ENCODE measurements around the gene KRT78.
A peak's percentile ranks its signal among the peaks of the same experiment; 100 is the strongest.
"Not testable (repeated sequence)": the region's sequence is repeated elsewhere in the genome, so short reads cannot be mapped to it uniquely, and the experiment has no call there.

KRT78 gene, protein sequence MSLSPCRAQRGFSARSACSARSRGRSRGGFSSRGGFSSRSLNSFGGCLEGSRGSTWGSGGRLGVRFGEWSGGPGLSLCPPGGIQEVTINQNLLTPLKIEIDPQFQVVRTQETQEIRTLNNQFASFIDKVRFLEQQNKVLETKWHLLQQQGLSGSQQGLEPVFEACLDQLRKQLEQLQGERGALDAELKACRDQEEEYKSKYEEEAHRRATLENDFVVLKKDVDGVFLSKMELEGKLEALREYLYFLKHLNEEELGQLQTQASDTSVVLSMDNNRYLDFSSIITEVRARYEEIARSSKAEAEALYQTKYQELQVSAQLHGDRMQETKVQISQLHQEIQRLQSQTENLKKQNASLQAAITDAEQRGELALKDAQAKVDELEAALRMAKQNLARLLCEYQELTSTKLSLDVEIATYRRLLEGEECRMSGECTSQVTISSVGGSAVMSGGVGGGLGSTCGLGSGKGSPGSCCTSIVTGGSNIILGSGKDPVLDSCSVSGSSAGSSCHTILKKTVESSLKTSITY

DNA sequence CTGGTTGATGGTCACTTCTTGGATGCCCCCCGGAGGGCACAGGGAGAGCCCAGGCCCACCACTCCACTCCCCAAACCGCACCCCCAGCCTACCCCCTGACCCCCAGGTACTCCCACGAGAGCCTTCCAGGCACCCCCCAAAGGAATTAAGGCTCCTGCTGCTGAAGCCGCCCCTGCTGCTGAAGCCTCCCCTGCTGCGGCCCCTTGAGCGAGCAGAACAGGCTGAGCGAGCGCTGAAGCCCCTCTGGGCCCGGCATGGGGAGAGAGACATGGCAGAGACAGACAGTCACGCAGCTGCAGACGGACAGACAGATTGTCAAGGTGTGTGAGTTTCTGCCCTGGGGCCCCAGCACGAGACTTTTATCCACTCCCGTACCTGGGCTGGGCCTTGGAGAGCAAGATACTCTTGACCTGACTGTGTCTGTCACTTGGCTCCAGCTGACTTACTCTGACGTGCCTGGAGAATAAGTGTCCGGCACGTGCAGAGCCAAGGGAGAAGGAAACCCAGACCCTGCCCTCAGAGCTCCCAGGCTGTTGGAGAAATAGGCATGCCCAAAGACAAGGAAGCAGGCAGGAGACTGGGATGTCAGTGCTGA lies at the start of gene KRT78:
Gene KRT78, minus strand, starts transcription at position 334 of the 595 bp plus-strand sequence. Its CDS starts 64 bp downstream, at position 270.
- no peaks in the 10 kb centered on the region for H3K36me3 Mint-ChIP-seq (ENCODE audit: low read depth)
- H3K27me3 Mint-ChIP-seq = peaks cover 3% of the 10 kb centered on the region
- peaks cover 4% of the 10 kb centered on the region for H3K4me1 Mint-ChIP-seq (ENCODE audit: low read depth)
- H3K4me3 Mint-ChIP-seq = no peak within 1 kb of the TSS
- no peak within 1 kb of the TSS for H3K27ac Mint-ChIP-seq
- no peak for DNase-seq
- no peaks in the 10 kb centered on the region for H3K9me3 Mint-ChIP-seq

DNA sequence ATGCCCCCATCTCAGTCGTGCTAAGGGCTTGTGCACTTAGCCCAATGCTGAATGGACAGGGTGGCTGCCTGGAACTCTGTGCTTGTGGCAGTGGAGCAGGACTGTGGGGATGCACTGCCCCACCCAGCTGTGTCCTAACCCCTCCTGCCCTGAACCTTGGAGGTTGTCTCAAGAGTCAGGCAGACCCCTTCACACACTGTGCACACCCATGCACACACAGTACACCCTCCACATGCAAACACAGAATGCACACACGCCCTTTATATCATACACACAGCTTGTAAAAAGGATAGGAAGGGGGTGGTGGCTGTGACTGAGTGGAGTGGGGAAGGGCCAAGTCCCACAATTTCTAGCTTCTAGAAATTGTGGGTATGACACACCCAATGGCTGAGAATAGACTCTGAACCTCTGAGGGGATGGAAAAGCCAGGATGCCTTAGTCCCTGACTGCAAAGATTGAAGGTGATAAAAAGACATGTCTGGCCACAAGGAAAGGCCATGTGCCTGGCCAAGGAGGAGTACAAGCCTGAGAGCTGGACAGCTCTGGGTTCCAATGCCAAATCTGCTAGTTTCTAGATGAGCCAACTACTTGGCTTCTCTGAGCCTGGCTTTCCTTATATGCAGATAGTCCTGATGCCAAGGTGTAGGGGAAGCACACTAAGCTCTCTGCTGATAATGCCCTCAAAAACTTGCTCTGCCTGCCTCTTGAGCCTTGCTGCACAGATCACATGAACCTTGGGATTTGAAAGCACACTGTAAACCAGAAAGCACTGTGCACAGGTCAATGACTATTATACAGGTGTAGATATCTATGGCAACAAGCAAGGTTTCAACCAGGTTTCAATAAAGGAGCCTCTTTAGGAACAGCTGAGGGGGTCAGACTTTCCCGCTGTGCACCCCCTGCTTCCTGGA lies 47.7 kb upstream of the KRT78 start:
- H3K9me3 Mint-ChIP-seq = no peaks in the 10 kb centered on the region
- no peak overlapping the region for H3K27ac Mint-ChIP-seq
- H3K4me3 Mint-ChIP-seq = no peak overlapping the region
- DNase-seq = no peak
- H3K4me1 Mint-ChIP-seq (ENCODE audit: low read depth) = no peaks in the 10 kb centered on the region
- H3K36me3 Mint-ChIP-seq (ENCODE audit: low read depth) = no peaks in the 10 kb centered on the region
- peaks cover 5% of the 10 kb centered on the region for H3K27me3 Mint-ChIP-seq

DNA sequence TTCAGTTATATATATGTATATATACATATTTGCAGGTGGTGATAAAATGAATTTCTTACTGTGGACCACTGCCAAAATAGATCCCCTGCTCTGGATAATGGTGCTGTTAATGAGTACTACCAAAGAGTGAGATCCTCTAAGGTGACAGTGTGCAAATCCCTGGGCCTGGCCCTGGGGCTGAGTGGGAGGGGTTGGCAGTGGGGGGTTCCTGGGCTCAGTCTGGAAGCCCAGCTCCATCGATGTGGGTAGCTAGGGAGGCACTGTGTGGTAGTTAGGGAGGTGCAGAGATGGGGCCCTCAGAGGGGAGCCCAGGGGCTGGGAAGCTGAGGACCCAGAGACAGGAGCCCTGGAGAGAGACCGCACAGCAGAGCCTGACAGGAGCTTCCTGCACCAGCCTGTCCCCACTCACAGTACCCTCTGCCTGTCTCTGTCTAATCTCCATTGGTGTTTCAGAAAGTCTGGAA lies 47.0 kb upstream of the KRT78 start:
- peaks cover 5% of the 10 kb centered on the region for H3K27me3 Mint-ChIP-seq
- H3K27ac Mint-ChIP-seq = no peak overlapping the region
- no peaks in the 10 kb centered on the region for H3K4me1 Mint-ChIP-seq (ENCODE audit: low read depth)
- H3K4me3 Mint-ChIP-seq = no peak overlapping the region
- DNase-seq = no peak
- no peaks in the 10 kb centered on the region for H3K9me3 Mint-ChIP-seq
- no peaks in the 10 kb centered on the region for H3K36me3 Mint-ChIP-seq (ENCODE audit: low read depth)

DNA sequence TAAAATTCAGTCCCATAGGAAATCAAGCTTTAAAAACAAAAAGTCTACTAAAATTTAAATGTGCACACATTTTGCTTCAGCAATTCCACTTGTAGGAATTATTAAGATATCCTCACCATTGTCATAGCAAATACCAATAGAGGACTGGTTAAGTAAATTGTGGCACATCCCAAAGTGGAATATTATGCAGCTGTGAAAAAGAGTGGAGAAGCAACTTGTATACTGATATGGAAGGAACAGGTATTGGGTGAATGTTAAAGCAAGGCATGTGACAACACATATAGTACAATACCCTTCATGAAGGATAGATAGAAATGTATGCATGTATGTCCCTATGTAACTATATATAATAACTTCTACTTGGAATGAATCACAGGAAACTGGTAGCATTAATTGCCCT lies 44.2 kb upstream of the KRT78 start:
- Mint-ChIP-seq H3K27ac (no peak overlapping the region), H3K27me3 (peaks cover 5% of the 10 kb centered on the region), H3K4me3 (no peak overlapping the region), H3K9me3 (no peaks in the 10 kb centered on the region), H3K36me3 (ENCODE audit: low read depth) (no peaks in the 10 kb centered on the region), H3K4me1 (ENCODE audit: low read depth) (no peaks in the 10 kb centered on the region)
- no peak for DNase-seq

DNA sequence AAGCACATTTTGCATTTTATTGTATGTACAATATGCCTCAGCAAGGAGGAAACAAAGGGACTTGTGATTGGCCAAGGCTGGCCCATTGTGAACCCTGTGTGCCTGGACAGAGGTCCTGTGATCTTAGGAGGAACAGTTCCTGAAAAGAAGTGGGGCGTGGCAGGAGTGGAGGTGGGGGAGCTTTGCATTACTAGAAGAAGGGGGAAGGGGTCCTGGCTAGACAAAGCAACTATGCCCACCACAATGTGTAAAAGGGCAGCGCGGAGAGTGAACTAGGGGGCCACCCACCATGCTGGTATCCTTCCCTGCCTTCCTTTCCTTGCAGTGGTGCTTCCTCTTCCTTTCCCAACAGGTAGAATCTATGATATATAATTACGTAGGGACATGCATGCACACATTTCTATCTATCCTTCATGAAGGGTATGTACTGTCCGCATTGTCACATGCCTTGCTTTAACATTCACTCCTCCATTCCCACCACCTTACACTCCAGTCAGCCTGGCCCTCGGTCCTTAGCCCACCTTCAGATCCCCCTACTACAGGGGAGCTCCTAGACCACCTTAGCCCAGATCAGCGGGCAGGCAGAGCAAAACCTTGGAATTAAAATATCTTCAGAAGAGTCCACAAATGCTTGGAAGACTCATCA lies 43.5 kb upstream of the KRT78 start:
- H3K27me3 Mint-ChIP-seq = peaks cover 5% of the 10 kb centered on the region
- no peak overlapping the region for H3K4me3 Mint-ChIP-seq

DNA sequence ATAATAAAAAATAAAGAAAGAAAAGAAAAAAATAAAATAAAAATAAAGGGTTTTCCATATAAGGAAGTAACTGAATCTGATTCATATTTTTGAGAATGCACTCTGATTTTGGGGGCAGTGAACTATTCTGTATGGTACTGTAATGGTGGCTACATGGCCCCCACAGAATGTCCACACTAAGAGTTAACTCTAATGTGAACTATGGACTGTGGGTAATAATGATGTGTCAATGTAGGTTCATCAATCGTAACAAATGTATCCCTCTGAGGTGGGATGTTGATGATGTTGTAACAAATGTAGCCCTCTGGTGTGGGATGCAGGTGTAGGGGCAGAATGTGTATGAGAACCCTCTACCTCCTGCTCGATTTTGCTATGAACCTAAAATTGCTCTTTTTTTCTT lies 42.2 kb upstream of the KRT78 start:
- Mint-ChIP-seq H3K36me3 (ENCODE audit: low read depth) (no peaks in the 10 kb centered on the region), H3K4me3 (no peak overlapping the region), H3K9me3 (no peaks in the 10 kb centered on the region), H3K4me1 (ENCODE audit: low read depth) (no peaks in the 10 kb centered on the region), H3K27ac (no peak overlapping the region), H3K27me3 (peaks cover 9% of the 10 kb centered on the region)
- DNase-seq = no peak

More for the DNA sequence above, 43.5 kb upstream of the KRT78 start:
- H3K27ac Mint-ChIP-seq = no peak overlapping the region
- no peaks in the 10 kb centered on the region for H3K9me3 Mint-ChIP-seq
- DNase-seq = no peak
- no peaks in the 10 kb centered on the region for H3K36me3 Mint-ChIP-seq (ENCODE audit: low read depth)
- H3K4me1 Mint-ChIP-seq (ENCODE audit: low read depth) = no peaks in the 10 kb centered on the region

DNA sequence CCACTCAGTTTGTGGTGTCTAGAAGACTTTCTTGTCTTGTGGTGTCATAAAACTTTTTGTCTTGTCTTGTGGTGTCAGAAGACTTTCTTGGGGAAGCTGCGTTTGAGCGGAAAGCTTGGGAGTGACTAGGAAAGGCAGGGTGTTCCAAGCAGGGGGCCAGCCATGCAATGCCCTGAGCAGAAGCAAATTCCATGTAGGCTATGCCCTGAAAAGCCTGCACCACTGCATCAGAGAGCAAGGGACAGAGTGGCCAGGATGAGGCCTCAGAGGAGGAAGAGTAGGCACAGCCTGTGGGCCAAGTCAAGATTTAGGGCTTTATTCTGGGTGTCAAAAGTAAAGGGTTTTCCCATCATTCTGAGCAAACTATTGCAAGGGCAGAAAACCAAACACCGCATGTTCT lies 41.6 kb upstream of the KRT78 start:
- DNase-seq = no peak
- H3K4me3 Mint-ChIP-seq = no peak overlapping the region
- no peaks in the 10 kb centered on the region for H3K4me1 Mint-ChIP-seq (ENCODE audit: low read depth)
- no peak overlapping the region for H3K27ac Mint-ChIP-seq
- no peaks in the 10 kb centered on the region for H3K9me3 Mint-ChIP-seq
- no peaks in the 10 kb centered on the region for H3K36me3 Mint-ChIP-seq (ENCODE audit: low read depth)
- H3K27me3 Mint-ChIP-seq = peaks cover 9% of the 10 kb centered on the region

DNA sequence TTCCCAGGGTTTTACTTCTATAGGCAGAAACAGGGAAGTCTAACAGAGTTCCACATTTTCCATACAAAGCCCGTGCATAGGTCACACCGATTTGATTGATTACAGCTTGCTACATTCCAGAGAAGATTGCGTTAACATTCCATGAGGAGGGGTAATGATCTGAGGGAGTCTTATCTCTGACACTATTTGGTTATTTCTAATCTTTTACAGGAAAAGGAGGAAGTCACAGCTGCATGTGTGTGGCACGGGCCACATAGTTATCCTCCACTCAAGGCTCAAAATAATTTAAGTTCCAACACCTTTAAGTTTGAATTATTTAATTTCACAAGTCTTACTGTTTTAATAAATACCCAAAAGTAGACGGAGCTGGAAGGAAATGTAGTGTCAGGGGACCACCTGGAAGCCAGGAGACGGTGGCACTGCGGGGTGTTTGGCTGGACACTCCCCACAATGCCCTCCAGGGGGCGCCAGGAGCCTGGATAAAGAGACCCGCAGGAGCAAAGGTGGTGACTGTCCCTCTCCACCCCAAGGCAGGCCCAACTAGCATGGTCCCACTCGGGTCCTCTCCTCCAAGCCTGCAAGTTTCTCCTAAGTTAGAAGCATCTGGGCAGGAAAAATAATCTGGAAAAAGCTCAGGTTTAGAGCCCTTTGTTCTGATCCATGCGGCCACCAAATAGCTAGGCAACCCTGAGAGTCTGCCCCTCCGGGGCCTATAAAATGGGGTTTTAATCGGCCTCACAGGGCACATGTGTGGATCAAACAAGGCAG lies 35.9 kb upstream of the KRT78 start:
- Mint-ChIP-seq H3K4me1 (ENCODE audit: low read depth) (peaks cover 6% of the 10 kb centered on the region), H3K4me3 (no peak overlapping the region), H3K27ac (no peak overlapping the region), H3K27me3 (peaks cover 17% of the 10 kb centered on the region), H3K9me3 (no peaks in the 10 kb centered on the region), H3K36me3 (ENCODE audit: low read depth) (no peaks in the 10 kb centered on the region)
- peak; percentile 89 for DNase-seq

DNA sequence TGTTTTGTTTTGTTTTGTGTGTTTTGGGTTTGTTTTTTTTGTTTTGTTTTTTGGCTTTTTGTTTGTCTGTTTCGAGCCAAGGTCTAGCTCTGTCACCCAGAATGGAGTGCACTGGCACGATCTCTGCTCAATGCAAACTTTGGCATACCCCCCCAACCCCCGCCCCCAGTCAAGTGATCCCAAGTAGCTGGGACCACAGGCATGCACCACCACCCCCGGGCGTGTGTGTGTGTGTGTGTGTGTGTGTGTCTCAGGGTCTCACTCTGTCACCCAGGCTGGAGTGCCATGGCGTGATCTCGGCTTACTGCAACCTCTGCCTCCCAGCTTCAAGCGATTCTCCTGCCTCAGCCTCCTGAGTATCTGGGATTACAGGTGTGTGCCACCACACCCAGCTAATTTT lies 31.7 kb upstream of the KRT78 start:
- not testable (repeated sequence) for H3K36me3 Mint-ChIP-seq (ENCODE audit: low read depth); DNase-seq; H3K4me3 Mint-ChIP-seq; H3K4me1 Mint-ChIP-seq (ENCODE audit: low read depth); H3K9me3 Mint-ChIP-seq; H3K27ac Mint-ChIP-seq
- peaks cover 13% of the 10 kb centered on the region for H3K27me3 Mint-ChIP-seq

DNA sequence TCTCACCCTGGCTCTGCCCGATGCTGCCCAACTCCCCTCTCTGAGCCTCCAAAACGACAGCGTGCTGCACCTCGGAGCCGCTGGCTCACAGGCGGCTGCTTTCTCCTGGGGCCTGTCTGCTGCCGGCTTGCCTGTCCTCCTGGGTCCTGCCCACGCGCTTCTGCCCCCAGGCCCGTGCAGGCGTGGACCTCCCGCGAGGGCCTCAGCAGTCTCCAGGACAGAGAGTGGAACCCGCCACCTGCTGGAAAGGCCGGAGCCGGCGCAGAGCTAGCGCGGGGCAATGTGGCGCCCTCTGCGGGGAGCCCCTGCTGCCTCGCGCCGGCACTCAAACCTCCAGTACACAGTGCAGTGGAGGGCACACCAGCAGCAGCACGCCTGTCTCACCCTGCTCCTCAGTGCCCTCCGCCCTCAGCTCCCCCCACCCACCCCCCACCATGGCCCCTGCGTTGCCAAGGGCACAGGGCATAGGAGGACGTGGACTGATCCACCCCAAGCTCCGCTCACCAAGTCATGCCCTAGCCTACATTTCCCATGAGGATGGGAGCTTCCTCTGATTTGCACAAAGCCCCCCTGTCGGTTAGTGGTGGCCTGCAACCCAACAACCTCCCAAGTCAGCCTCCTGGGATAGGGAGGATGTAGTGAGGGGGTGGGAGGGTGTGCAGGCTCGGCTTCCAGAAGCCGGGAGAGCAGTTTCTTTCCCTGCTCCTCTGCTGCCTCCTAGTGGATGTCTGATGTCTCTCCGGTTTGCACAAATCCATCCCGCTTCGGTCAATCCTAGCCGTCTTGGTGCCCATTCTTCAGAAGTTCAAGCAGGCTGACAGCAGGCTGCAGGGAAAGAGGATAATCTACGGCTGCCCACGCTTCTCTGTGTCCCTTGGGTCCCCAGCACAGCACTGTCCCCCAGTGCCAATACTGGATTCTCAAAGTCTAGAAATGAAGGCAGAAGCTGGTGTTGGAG lies 30.9 kb upstream of the KRT78 start:
- no peaks in the 10 kb centered on the region for H3K9me3 Mint-ChIP-seq
- H3K36me3 Mint-ChIP-seq (ENCODE audit: low read depth) = no peaks in the 10 kb centered on the region
- DNase-seq = peak; percentile 82
- H3K4me3 Mint-ChIP-seq = peak overlapping the region; percentile 63
- peaks cover 15% of the 10 kb centered on the region for H3K27me3 Mint-ChIP-seq
- H3K4me1 Mint-ChIP-seq (ENCODE audit: low read depth) = peaks cover 11% of the 10 kb centered on the region
- no peak overlapping the region for H3K27ac Mint-ChIP-seq

DNA sequence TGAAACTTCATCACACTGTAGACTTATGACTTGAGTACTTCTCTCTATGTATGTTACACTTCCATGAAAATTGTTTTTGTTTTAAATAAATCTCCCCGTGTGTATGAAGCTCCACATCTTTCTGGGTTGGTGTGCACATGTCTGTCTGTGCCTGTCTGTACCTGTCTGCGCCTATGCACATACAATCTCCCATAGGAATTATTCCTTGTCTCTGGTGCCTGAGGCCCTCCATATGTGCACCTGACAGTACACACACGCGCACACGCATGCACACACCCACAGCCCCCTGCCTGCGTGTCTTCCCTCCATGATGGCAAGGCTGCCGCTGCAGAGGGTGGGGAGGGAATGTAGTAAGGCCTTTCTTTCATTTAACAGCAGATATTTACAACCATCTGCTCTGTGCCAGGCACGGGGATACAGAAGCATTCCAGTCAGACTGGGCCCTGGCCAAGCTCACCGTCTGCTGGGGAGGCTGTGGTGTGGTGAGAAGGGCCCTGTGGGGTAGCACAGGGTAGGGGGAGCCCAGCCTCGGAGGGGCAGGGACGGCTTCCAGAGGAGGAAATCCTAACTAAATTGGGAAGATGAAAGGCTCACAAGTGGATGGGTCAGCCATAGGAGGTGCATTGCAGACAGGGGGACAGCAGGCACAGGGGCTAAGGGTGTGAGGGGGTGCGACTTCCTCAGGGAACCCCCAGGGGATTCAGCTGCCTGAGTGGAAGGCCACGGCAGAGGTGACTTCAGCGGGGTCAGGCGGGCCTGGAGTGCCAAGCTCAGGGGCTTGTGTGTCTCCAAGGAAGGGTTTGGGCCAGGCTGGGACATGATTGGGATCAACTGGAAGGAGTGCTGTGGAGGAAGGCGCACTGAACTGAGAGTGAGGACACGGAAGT lies 30.0 kb upstream of the KRT78 start:
- H3K4me1 Mint-ChIP-seq (ENCODE audit: low read depth) = peaks cover 17% of the 10 kb centered on the region
- no peaks in the 10 kb centered on the region for H3K9me3 Mint-ChIP-seq
- no peak overlapping the region for H3K27ac Mint-ChIP-seq
- H3K4me3 Mint-ChIP-seq = no peak overlapping the region
- no peaks in the 10 kb centered on the region for H3K36me3 Mint-ChIP-seq (ENCODE audit: low read depth)
- peaks cover 19% of the 10 kb centered on the region for H3K27me3 Mint-ChIP-seq
- no peak for DNase-seq

DNA sequence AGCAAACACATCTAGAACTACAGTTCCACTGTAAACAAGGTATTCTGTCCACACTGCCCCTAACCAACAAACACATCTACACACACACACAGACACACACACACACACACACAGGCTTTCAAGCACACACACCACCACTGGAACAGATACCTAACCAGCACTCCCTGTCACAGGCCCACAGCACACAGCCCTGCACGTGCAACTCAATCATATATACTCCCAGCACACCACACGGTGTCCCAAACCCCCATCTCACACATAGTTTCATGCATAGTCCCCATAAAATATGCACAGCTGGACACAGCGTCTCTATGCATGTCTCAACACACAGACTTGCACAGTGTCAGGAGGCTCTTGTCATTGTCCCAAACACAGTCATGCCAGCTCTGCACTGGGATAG lies 28.4 kb upstream of the KRT78 start:
- H3K9me3 Mint-ChIP-seq = no peaks in the 10 kb centered on the region
- no peak overlapping the region for H3K27ac Mint-ChIP-seq
- H3K36me3 Mint-ChIP-seq (ENCODE audit: low read depth) = no peaks in the 10 kb centered on the region
- no peak for DNase-seq
- no peak overlapping the region for H3K4me3 Mint-ChIP-seq
- peaks cover 16% of the 10 kb centered on the region for H3K27me3 Mint-ChIP-seq
- peaks cover 24% of the 10 kb centered on the region for H3K4me1 Mint-ChIP-seq (ENCODE audit: low read depth)

Measured in activated T-cell treated with anti-CD3 and anti-CD28 coated beads, Interleukin-2, amount 50 U/mL, for 24 hours (primary cell).